HT-29 (cell line): ENCODE measurements around the gene ITGB2. TPM values are rescaled to one million over a fixed set of nuclear protein-coding genes. Genes with fewer than 3 reads are reported as not detected.

Experiments
- DNase-seq: peaks from one replicate; pipeline ENCODE4 v3.0.0-alpha.2; 2015; ENCODE audit warnings: low spot score
- total RNA-seq: library from RNA; depleted of rRNA; stranded (reverse); fragments of >200 nt; shearing (Covaris generic); gene quantifications from 2 replicates; pipeline ENCODE4 v1.2.3, GENCODE V29; 2014

Gene ITGB2
- total RNA-seq, 1 experiment from 2014 or later = not detected

DNA sequence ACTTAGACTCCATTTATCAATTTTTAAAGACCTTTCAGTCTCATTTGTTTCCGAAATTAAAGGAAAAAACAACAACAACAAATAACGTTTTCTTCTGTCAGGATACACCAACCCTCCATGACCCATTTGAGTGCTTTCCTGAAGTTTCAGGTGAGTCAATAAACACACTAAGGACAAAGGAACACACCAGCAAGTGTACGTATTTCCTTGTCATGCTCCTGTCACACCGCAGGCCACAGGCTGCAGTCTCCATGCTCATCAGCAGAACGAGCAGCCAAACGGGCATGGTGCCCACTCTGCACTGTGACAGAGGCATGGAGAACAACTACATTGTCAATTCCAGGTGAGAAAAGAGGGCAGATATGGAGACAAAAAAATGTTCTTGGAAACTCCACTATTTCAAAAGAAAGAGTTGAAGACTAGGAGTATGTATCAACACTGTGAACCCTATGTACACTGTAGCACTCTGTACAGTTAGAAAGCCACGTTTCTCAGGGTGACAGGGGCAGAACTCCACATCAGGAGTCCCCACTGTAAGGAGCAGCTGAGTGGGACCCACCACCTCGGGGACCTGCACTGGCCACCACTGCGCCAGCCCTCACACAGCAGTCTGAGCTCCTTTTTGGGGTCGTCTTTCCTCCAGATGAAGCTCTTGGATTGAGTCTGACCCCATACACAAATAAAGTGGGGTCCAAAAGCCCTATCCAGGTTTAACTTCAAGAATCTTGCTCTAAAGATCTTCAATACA lies 49.8 kb downstream of the ITGB2 start:
- peak; percentile 47 for DNase-seq

GRCh38 chr21:44869781-44870747 lies 50.6 kb downstream of the ITGB2 start:
- DNase-seq = peak; percentile 79

DNA sequence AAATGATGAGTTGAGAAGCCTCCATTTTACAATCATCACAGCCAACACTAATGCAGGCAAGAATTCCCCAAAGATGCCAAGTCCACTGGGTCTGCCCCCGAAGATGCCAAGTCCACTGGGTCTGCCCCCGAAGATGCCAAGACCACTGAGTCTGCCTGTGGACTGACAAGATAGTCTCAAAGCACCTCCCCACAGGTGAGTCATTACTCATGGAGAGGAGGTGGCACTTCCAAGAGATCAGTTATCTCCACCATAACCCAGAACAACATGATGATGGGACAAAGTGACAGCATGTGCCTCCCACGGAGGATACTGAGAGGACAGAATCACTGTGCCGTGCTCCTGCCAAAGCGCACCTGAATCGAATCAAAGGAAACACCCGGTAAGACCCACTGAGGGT lies 52.0 kb downstream of the ITGB2 start:
- no peak for DNase-seq

DNA sequence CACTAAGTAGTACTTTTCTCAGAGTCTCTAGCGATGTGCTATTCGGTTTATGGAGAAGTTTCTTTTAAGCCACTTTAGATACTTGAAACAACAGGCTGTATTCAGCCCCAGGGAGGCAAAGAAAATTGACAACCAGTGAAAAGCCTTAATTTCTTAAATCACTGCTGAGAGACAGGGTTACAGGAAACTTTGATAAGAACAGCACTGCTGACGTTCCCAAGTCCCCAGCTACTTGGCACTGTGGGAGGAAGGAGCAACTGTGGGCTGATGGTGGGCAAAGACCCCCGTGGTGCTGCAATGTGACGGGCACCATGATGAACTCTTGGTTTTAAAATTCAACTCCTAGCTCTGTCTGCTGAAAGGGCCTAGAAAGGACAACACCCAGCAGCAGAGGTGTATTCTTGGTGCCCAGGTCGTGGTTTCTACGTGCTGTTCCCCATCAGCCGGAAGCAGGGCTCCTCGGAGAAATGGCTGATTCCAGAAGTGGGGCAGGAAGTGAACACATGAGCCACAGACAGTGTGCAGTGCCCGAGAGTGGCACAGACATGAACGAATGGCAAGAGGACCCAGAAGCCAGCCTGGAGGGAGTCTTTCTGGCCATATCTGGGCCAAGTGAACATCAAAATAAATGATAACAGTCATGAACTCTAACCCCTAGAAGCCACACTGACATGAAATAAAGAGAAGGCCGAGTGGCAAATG lies 52.5 kb downstream of the ITGB2 start:
- no peak for DNase-seq

- DNase-seq = no peak
Observed at GRCh38 chr21:44867464-44867863, 53.2 kb downstream of the ITGB2 start.

DNA sequence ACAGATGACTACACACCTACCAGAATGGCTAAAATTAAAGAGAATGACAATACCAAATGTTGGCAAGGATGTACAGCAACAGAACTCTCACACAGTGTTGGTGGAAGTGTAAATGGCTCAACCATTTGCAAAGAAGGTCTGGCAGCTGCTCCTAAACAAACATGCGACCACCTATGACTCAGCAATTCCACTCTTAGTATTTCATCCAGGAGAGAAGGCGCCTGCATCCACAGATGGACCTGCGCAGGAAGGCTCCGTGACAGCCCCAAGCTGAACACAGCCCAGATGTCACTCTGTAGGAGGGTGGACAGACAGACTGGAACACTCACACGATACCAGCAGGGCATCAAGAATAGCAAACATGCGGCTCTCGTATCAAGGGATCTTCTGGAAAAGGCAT lies 53.9 kb downstream of the ITGB2 start:
- DNase-seq = no peak

DNA sequence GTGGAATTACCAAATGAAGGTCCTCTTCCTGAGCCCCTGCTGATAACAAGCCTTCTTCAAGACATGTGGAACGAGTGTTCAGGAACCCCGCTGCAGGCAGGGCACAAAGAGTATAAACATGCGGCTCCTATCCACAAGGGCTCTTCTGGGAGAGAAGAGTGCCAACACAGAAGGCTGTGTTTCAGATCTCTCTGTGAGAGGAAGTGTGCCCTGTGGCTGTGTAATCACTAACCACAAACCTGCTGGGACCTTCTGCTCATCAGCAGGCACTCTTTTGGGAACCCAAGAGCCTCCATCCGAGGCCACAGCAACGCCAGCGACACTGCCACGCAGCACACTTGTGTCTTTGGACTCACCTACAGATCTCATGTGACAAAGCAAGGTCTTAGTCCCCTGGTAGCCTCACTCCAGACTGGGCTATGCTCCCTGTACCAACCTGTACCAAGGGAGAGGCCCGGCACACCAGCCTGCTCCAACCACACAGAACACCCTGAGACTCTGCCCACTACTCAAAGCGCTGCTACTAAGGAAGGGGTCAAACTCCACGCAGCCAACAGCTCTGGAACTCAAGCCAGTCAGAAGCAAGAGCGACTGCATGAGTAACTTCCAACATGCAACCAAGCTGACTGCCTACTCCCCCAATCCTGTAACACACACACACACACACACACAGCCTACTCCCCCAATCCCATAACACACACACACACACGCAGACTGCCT lies 55.0 kb downstream of the ITGB2 start:
- DNase-seq = peak; percentile 28

GRCh38 chr21:44862869-44863685 lies 57.6 kb downstream of the ITGB2 start:
- no peak for DNase-seq

DNA sequence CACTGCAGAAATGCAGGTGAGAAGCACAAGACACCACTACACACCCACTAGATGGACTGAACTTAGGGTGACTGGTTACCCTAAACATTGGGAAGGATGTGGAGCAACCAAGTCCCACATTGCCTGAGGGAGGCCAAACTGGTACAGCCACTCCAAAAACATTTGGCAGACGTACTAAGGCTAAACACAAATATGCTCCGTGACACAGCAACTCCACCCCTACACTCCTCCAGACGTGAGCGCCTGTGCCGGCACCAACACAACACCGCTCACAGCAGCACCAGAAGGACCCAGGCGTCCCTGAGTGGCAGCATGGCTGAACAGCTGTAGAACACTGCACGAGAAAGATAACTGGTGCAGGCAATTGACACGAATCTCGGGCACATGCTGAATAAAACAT lies 61.9 kb downstream of the ITGB2 start:
- no peak for DNase-seq

GRCh38 chr21:44858291-44858690 lies 62.4 kb downstream of the ITGB2 start:
- DNase-seq = no peak

- no peak for DNase-seq
Observed at GRCh38 chr21:44857127-44857892, 63.4 kb downstream of the ITGB2 start.

DNA sequence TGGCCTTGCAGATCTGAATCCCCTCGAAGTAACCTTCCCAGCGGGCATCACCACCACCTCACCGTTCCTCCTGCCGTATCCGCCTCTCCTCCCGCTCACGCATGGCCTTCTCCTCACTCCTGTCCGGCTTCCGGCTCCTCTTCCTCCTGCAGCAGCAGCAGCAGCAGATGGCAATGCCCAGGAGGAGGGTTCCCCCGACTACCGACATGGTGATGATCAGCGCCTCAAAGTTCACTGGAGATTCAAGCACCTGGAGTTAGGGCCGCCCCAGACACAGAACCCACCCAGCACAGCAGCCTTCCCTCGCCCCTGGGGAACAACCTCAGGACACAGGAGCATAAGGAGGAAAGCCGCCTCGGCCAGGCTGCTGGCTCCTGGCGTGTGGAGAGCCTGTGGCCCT lies 64.6 kb downstream of the ITGB2 start:
- no peak for DNase-seq

GRCh38 chr21:44855572-44855971 lies 65.1 kb downstream of the ITGB2 start:
- DNase-seq = no peak

DNA sequence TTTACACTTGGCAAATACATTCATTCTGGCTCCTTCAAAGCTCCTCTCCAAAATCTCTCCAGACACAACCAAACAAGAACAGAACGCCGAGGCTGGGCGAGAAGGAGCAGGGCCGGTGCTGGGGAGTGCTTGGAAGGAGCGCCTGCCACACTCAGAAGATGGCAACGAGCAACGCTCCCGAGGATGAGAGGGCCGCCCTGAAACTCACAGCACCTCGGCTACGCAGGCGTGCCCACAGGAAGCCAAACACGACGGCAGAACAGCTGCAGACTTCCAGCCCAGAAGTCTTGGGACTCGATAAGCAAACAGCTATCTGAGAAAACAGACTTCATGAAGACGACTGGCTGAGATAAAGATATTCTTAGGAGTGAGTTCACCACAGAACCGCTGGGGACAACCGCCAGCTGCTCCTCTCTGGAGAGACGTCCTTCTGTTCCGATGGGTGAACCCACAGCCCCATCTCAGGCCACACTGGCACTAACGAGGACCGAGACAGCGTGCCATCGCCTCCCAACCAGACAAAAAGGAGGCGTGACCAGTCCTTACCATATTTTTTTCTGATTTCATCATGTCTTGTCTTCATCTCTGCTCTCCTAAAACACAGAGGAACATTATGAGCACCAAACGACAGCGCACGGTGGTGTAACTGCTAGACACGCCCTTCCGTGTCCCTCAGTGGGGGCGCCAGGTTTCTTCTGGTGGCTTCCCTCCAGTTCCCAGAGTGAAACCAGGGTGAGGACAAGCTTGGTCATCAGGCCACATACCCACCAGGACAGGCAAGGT lies 65.8 kb downstream of the ITGB2 start:
- DNase-seq = no peak

- DNase-seq = no peak
Observed at GRCh38 chr21:44854391-44854663, 66.4 kb downstream of the ITGB2 start.

- DNase-seq = no peak
Observed at GRCh38 chr21:44853601-44854390, 66.9 kb downstream of the ITGB2 start.

DNA sequence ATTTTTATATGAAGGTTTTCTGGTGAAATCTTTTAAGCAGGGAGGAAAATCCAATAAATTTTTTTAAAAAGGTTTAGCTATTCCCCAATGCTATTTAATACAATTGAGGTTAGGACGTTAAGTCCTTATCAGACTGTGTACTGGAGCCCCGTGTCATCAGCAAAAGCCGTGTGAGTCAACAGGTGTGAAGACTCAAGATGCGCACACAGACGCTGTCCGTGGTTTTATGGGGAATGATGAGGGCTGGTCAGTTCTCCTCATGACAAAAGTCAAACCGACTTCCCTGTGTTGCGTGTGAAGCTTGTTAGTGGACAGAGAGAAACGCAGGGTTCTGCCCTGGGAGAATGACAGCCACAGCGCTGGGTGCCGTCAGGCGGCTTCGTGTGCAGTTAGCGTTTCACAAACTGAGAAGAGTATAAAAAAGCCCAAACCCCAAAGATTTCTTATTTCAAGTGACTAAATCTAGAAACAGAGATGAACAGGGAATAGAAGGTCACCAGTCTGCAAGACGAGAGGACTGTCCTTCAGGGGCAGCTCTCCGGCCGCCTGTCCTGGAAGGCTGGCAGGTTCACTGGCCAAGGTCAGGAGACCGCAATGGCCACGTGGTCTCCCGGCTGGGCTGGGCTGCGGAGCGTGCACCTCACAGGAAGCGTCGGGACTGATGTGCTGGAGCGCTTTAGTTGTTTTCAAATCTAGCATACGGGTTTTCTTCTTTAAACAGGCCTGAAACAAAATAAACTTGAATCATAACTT lies 69.6 kb downstream of the ITGB2 start:
- no peak for DNase-seq
